ENCODE measurements around the gene PRR33.

The PRR33 gene

DNA sequence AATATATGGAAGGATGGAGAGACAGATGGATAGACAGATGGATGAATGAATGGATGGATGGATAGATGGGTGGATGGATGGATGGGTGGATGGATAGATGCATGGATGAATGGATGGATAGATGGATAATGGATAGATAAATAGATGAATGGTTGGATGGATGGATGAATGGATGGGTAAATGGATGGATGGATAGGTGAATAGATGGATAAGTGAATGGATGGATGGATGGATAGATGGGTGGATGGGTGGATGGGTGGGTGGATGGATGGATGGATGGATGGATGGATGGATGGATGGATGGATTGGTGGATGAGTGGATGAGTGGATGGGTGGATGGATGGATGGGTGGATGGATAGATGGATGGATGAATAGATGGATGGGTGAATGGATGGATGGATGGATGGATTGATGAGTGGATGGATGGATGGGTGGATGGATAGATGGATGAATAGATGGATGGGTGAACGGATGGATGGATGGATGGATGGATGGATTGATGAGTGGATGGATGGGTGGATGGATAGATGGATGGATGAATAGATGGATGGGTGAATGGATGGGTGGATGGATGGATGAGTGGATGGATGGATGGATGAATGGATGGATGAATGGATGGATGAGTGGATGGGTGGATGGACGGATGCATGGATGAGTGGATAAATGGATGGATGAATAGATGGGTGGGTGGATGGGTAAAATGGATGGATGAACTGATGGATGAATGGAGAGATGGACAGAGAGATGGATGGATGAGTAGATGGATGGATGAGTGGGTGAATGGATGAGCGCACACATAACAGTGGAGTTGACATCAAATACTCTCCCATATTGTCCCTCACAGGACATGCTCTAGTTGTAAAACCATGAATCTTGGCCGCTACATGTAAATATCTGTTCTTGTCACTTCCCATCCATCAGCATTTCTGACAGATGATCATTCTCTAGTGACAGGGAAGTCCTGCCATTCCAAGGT is 30.0 kb downstream of the PRR33 start:
- H3K4me3 ChIP-seq (ENCODE audit: low read depth, low read length) = no peak overlapping the region
- no peak for TF ChIP-seq CTCF (IDR thresholded peaks at IDR 0.05; ENCODE audit: insufficient read depth, low read depth, low read length, missing control alignments)
- no peak for DNase-seq (ENCODE audit: low read depth)

DNA sequence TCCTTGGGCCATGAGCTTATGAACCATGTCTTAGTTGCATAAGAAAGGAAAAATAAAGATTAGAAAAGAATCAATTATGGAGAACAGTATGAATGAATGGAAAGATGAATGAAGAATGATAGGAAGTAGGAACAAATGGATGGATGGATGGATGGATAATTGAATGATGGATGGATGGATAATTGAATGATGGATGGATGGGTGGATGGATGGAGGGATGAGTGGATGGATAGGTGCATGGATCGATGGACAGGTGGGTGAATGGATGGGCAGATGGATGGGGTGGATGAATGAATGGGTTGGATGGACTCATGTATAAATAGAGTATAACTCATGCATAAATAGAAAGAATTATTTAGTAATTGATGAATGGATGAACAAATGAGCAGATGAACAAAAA is 31.6 kb downstream of the PRR33 start:
- DNase-seq (ENCODE audit: low read depth) = no peak
- TF ChIP-seq CTCF (IDR thresholded peaks at IDR 0.05; ENCODE audit: insufficient read depth, low read depth, low read length, missing control alignments) = no peak
- no peak overlapping the region for H3K4me3 ChIP-seq (ENCODE audit: low read depth, low read length)

- TF ChIP-seq CTCF (IDR thresholded peaks at IDR 0.05; ENCODE audit: insufficient read depth, low read depth, low read length, missing control alignments) = no peak
- no peak overlapping the region for H3K4me3 ChIP-seq (ENCODE audit: low read depth, low read length)
Measured at GRCh38 chr11:1859004-1859403, 32.7 kb downstream of the PRR33 start.

DNA sequence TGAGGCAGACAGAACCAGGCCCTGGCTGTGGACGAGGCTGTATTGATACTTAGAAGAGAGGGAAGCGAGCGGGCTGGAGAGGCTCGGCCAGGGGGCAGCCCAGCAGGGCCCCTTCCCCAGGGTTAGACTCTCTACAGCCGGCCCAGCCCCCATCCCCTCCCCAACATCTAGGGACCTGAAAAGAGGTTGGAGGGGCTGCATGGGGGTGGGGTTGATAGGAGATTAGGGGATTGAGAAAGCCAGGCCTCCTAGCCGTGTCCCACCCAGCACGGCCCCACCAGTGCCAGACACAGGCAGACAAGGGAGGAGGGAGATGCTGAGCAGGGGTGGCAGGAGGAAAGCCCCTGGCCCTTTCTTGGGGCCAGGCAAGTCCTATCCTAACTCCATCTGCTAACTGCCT is 33.1 kb downstream of the PRR33 start:
- no peak for DNase-seq (ENCODE audit: low read depth)
- TF ChIP-seq CTCF (IDR thresholded peaks at IDR 0.05; ENCODE audit: insufficient read depth, low read depth, low read length, missing control alignments) = no peak
- H3K4me3 ChIP-seq (ENCODE audit: low read depth, low read length) = no peak overlapping the region

More at GRCh38 chr11:1859004-1859403, 32.7 kb downstream of the PRR33 start:
- no peak for DNase-seq (ENCODE audit: low read depth)

GRCh38 chr11:1858154-1858553 is 33.5 kb downstream of the PRR33 start:
- no peak overlapping the region for H3K4me3 ChIP-seq (ENCODE audit: low read depth, low read length)
- TF ChIP-seq CTCF (IDR thresholded peaks at IDR 0.05; ENCODE audit: insufficient read depth, low read depth, low read length, missing control alignments) = no peak
- no peak for DNase-seq (ENCODE audit: low read depth)

DNA sequence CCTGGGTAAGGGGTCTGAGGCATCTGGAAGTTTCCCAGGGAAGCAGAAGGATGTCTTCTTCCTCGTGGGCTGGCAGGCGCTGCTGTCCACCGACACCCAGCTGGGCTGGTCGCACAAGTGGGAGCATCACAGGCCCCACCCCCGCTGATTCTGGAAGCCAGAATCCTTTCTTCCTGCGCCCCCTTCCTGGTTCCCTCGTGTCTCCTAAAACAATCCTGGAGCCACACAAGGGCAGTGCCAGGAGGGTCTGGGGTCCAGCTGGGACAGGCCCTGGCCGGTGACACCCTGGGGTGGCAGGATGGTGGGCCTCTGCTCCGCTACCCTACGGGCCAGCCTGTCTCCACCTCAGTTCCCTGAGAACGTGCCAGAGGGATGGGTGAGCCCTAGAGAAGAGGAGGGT is 34.6 kb downstream of the PRR33 start:
- TF ChIP-seq CTCF (IDR thresholded peaks at IDR 0.05; ENCODE audit: insufficient read depth, low read depth, low read length, missing control alignments) = no peak
- no peak for DNase-seq (ENCODE audit: low read depth)
- H3K4me3 ChIP-seq (ENCODE audit: low read depth, low read length) = no peak overlapping the region
